ENCODE results near the gene TOX2.

TOX2 gene

GRCh38 chr20:44081888-44082287 is 167.2 kb downstream of the TOX2 start:
- DNase-seq, result no peak

- DNase-seq, result no peak
Observed at GRCh38 chr20:44083220-44083933, 168.7 kb downstream of the TOX2 start.

- no peak for DNase-seq
Observed at GRCh38 chr20:44084439-44084838, 169.8 kb downstream of the TOX2 start.

GRCh38 chr20:44084891-44085290 is 170.2 kb downstream of the TOX2 start:
- no peak for DNase-seq

GRCh38 chr20:44085616-44086434 is 171.2 kb downstream of the TOX2 start:
- DNase-seq, result no peak

GRCh38 chr20:44087051-44087856 is 172.6 kb downstream of the TOX2 start:
- no peak for DNase-seq

GRCh38 chr20:44087857-44088120 is 173.1 kb downstream of the TOX2 start:
- no peak for DNase-seq

GRCh38 chr20:44089987-44090674 is 175.5 kb downstream of the TOX2 start:
- peak; percentile 59 for DNase-seq

GRCh38 chr20:44091026-44091425 is 176.4 kb downstream of the TOX2 start:
- DNase-seq, result no peak

- peak; percentile 63 for DNase-seq
Observed at GRCh38 chr20:44092551-44093248, 178.0 kb downstream of the TOX2 start.

GRCh38 chr20:44093249-44093582 is 178.6 kb downstream of the TOX2 start:
- no peak for DNase-seq

GRCh38 chr20:44095831-44096230 is 181.2 kb downstream of the TOX2 start:
- DNase-seq, result no peak

GRCh38 chr20:44097521-44098255 is 183.0 kb downstream of the TOX2 start:
- peak; percentile 47 for DNase-seq

GRCh38 chr20:44098256-44098630 is 183.6 kb downstream of the TOX2 start:
- DNase-seq, result no peak

GRCh38 chr20:44098657-44099056 is 184.0 kb downstream of the TOX2 start:
- no peak for DNase-seq

GRCh38 chr20:44099832-44100231 is 185.2 kb downstream of the TOX2 start:
- no peak for DNase-seq

- DNase-seq, result no peak
Observed at GRCh38 chr20:44102582-44102981, 187.9 kb downstream of the TOX2 start.

GRCh38 chr20:44104798-44105517 is 190.3 kb downstream of the TOX2 start:
- DNase-seq, result no peak

- DNase-seq, result no peak
Observed at GRCh38 chr20:44106615-44107014, 192.0 kb downstream of the TOX2 start.

- no peak for DNase-seq
Observed at GRCh38 chr20:44109951-44110361, 195.3 kb downstream of the TOX2 start.
